Lower leg skin (tissue), 3 donors: ENCODE measurements around the gene SOS1.

Experiments
- CTCF ChIP-seq, 3 donors: fragments of 450-650 bp; IDR thresholded peaks; one replicate each; pipeline ENCODE4 v1.5.1; 2016; ENCODE audit warnings: antibody characterized with exemption in 3 of 3, mild to moderate bottlenecking in 3 of 3, moderate library complexity in 2 of 3
- POLR2A ChIP-seq, 2 donors: fragments of 450-650 bp; IDR thresholded peaks; one replicate each; pipeline ENCODE4 v1.6.1; 2016 to 2017; ENCODE audit warnings: antibody characterized with exemption in 2 of 2, mild to moderate bottlenecking in 1 of 2, moderate library complexity in 1 of 2

- TF ChIP-seq CTCF (IDR thresholded peaks at IDR 0.05) (no peak), POLR2A (IDR thresholded peaks at IDR 0.05) (no peak)
These were observed 154.2 kb downstream of the SOS1 start for GRCh38 chr2:38966678-38967077.
